Measurements from ENCODE around the gene LHFPL3. TPM values are rescaled to one million over a fixed set of nuclear protein-coding genes. Genes with fewer than 3 reads are reported as not detected.

Gene LHFPL3
- total RNA-seq, 4 donors from 2014 or later: not detected

- no peaks in the 10 kb centered on the region for H3K27me3 ChIP-seq
- H3K4me1 ChIP-seq: no peaks in the 10 kb centered on the region
- H3K9me3 ChIP-seq: no peaks in the 10 kb centered on the region
- peak; percentile 33 to 43 for DNase-seq
- H3K36me3 ChIP-seq: no peaks in the 10 kb centered on the region
- no peak overlapping the region for H3K27ac ChIP-seq
- intact Hi-C loops (cut with DNase I): loop anchor here (5.0 kb wide), 1 partner anchor 616 kb away; no protein-coding TSS in a partner anchor
- TF ChIP-seq CTCF (IDR thresholded peaks at IDR 0.05): peak; percentile 41 to 87 (median 73)
- TF ChIP-seq POLR2A (IDR thresholded peaks at IDR 0.05): no peak
- 54 to 58% methylated on average over 7 of the region's 7 CpGs for WGBS, 2 donors
- no peak overlapping the region for H3K4me3 ChIP-seq (replicated peaks in 1 of 3)
Measured at GRCh38 chr7:104848138-104848990, 520.0 kb downstream of the LHFPL3 start.

GRCh38 chr7:104850374-104850773, 522.0 kb downstream of the LHFPL3 start:
- TF ChIP-seq CTCF (IDR thresholded peaks at IDR 0.05) (no peak), POLR2A (IDR thresholded peaks at IDR 0.05) (no peak)
- H3K27me3 ChIP-seq: no peaks in the 10 kb centered on the region
- no peak for DNase-seq
- H3K36me3 ChIP-seq: no peaks in the 10 kb centered on the region
- 67 to 69% methylated on average over 1 of the region's 1 CpG for WGBS, 2 donors
- no peak overlapping the region for H3K4me3 ChIP-seq (replicated peaks in 1 of 3)
- H3K4me1 ChIP-seq: no peaks in the 10 kb centered on the region
- no peak overlapping the region for H3K27ac ChIP-seq
- intact Hi-C loops (cut with DNase I): no loop called here
- H3K9me3 ChIP-seq: no peaks in the 10 kb centered on the region

GRCh38 chr7:104851268-104851667, 522.9 kb downstream of the LHFPL3 start:
- WGBS, 2 donors: 89 to 91% methylated on average over 2 of the region's 2 CpGs
- Histone ChIP-seq H3K27ac (no peak overlapping the region), H3K4me1 (no peaks in the 10 kb centered on the region), H3K36me3 (no peaks in the 10 kb centered on the region), H3K27me3 (no peaks in the 10 kb centered on the region), H3K9me3 (no peaks in the 10 kb centered on the region), H3K4me3 (replicated peaks in 1 of 3) (no peak overlapping the region)
- intact Hi-C loops (cut with DNase I): no loop called here
- TF ChIP-seq POLR2A (IDR thresholded peaks at IDR 0.05): no peak
- no peak for TF ChIP-seq CTCF (IDR thresholded peaks at IDR 0.05)
- no peak for DNase-seq

- H3K27me3 ChIP-seq: no peaks in the 10 kb centered on the region
- H3K9me3 ChIP-seq: no peaks in the 10 kb centered on the region
- no peak for DNase-seq
- H3K36me3 ChIP-seq: no peaks in the 10 kb centered on the region
- intact Hi-C loops (cut with DNase I): no loop called here
- WGBS, 2 donors: 80 to 89% methylated on average over 1 of the region's 1 CpG
- TF ChIP-seq POLR2A (IDR thresholded peaks at IDR 0.05): no peak
- no peak for TF ChIP-seq CTCF (IDR thresholded peaks at IDR 0.05)
- H3K27ac ChIP-seq: no peak overlapping the region
- H3K4me3 ChIP-seq (replicated peaks in 1 of 3): no peak overlapping the region
- no peaks in the 10 kb centered on the region for H3K4me1 ChIP-seq
Measured at GRCh38 chr7:104852386-104852785, 524.0 kb downstream of the LHFPL3 start.

GRCh38 chr7:104855861-104856260, 527.5 kb downstream of the LHFPL3 start:
- no peaks in the 10 kb centered on the region for H3K36me3 ChIP-seq
- H3K27me3 ChIP-seq: no peaks in the 10 kb centered on the region
- 86 to 93% methylated on average over 2 of the region's 2 CpGs for WGBS, 2 donors
- intact Hi-C loops (cut with DNase I): no loop called here
- H3K9me3 ChIP-seq: no peaks in the 10 kb centered on the region
- H3K27ac ChIP-seq: no peak overlapping the region
- no peak for TF ChIP-seq POLR2A (IDR thresholded peaks at IDR 0.05)
- TF ChIP-seq CTCF (IDR thresholded peaks at IDR 0.05): no peak
- no peak for DNase-seq
- no peaks in the 10 kb centered on the region for H3K4me1 ChIP-seq
- H3K4me3 ChIP-seq (replicated peaks in 1 of 3): no peak overlapping the region

Data from thyroid gland (tissue), 4 donors.